Psoas muscle (tissue), 8 donors: ENCODE data around the gene PLCB3. TPM values are rescaled to one million over a fixed set of nuclear protein-coding genes. Genes with fewer than 3 reads are reported as not detected.
A peak's percentile ranks its signal among the peaks of the same experiment; 100 is the strongest.

ENCODE experiments used
- ATAC-seq, 4 donors: fragments of 200-7000 bp; cut with Tn5 transposase; one replicate each; pipeline ENCODE4 v1.9.1; 2020; ENCODE audit warnings: moderate library complexity in 3 of 4, mild to moderate bottlenecking in 2 of 4
- DNase-seq, 2 donors: peaks; one replicate each; pipeline ENCODE4 v3.0.0-alpha.2; 2020
- H3K27ac ChIP-seq: fragments of 200-600 bp; one replicate; pipeline ENCODE4 v1.8.0; 2022
- H3K27me3 ChIP-seq, 3 donors: fragments of 200-600 bp in 1 of 3; one replicate each; pipeline versions ENCODE4 v1.6.1 to v1.8.0; 2013 to 2022; ENCODE audit warnings: low read length in 2 of 3, mild to moderate bottlenecking in 2 of 3, moderate library complexity in 1 of 3; ENCODE audit not compliant: insufficient read depth in 3 of 3
- H3K36me3 ChIP-seq, 2 donors: fragments of 200-600 bp in 1 of 2; one replicate each; pipeline versions ENCODE4 v1.6.1 to v1.8.0; 2013 to 2022; ENCODE audit warnings: low read depth in 1 of 2, mild to moderate bottlenecking in 1 of 2, moderate library complexity in 1 of 2; ENCODE audit not compliant: insufficient read depth in 1 of 2
- H3K4me1 ChIP-seq: fragments of 200-600 bp; one replicate; pipeline ENCODE4 v1.8.0; 2022
- H3K4me3 ChIP-seq: fragments of 200-600 bp; one replicate; pipeline ENCODE4 v1.8.0; 2022; ENCODE audit warnings: mild to moderate bottlenecking
- H3K9me3 ChIP-seq: fragments of 200-600 bp; one replicate; pipeline ENCODE4 v1.8.0; 2022
- CTCF ChIP-seq: fragments of 200-600 bp; IDR thresholded peaks from one replicate; pipeline ENCODE4 v1.8.0; 2022; ENCODE audit warnings: antibody characterized with exemption
- WGBS, 3 donors: extraction: QIAGEN DNeasy Blood & Tissue Kit; methylation state at CpG; one replicate each; pipeline versions ENCODE4 v1.1.6 to v1.1.7; 2013; 5-methylcytosine and 5-hydroxymethylcytosine counted together
- intact Hi-C, 2 donors: fragments of 100-400 bp; cut with DNase I; formaldehyde crosslinking; loops; one replicate each; pipeline versions ENCODE4 v1.11.0 to v1.14.2; 2022
- polyA plus RNA-seq, 3 donors: library from polyadenylated mRNA; stranded (reverse); fragments of 200-250 nt; gene quantifications; one replicate each; pipeline ENCODE4 v1.2.3, GENCODE V29; 2013
- total RNA-seq, 4 donors: library from RNA; stranded (reverse); fragmentation: NEBNext Ultra II Directional in 2 of 4; extraction: Animal tissue kit (Norgen Biotek cat#: 25700) in 2 of 4; gene quantifications; one replicate each; pipeline versions ENCODE4 v1.2.1 to v1.2.4, GENCODE V29; 2021 to 2023
- donor health status: healthy with polysubstance abuse.
- donor health status: DM: no; HTN: no; CAD: no; lungs with moderate emphysema.
- donor health status: Bipolar disorder and iron deficiency.
- donor health status: healthy.
- donor health status: DM: yes; HTN: yes; CAD: no.
- donor health status: DM: no; HTN: no; CAD: no.
- donor health status: DM: no; HTN: no; CAD: no.
- donor health status: DM: yes; HTN: yes; CAD: no.

Gene PLCB3
- total and polyA plus RNA-seq, 7 donors = 3.8 to 10.4 (median 5.9) TPM

- intact Hi-C loops = loop anchor here in 1 of 2 donors (5.0 kb wide), 1 partner anchor 40 kb away; the partner anchor contains the start of gene STIP1
- peak overlapping the region; percentile 91 for H3K27ac ChIP-seq
- peaks cover 52% of the 10 kb centered on the region for H3K4me1 ChIP-seq
- peaks cover 0 to 15% of the 10 kb centered on the region in 2 donors for H3K36me3 ChIP-seq
- H3K27me3 ChIP-seq = no peaks in the 10 kb centered on the region
- no peaks in the 10 kb centered on the region for H3K9me3 ChIP-seq
- ATAC-seq = no peak
- TF ChIP-seq CTCF = no peak
- H3K4me3 ChIP-seq = peak overlapping the region; percentile 74
- DNase-seq = no peak
- 55 to 83% (median 72%) methylated on average over 2 to 3 of the region's 3 CpGs for WGBS, 3 donors
Measured at GRCh38 chr11:64227405-64227956, 23.8 kb upstream of the PLCB3 start.

GRCh38 chr11:64229090-64229743 is 22.1 kb upstream of the PLCB3 start:
- 84 to 86% (median 84%) methylated on average over 12 of the region's 12 CpGs for WGBS, 3 donors
- intact Hi-C loops = loop anchor here in 1 of 2 donors (5.0 kb wide), 1 partner anchor 42 kb away; the partner anchor contains the start of gene STIP1
- Histone ChIP-seq H3K27ac (peak overlapping the region; percentile 95), H3K4me3 (peak overlapping the region; percentile 85), H3K36me3 (peaks cover 0 to 6% of the 10 kb centered on the region in 2 donors), H3K9me3 (no peaks in the 10 kb centered on the region), H3K4me1 (peaks cover 51% of the 10 kb centered on the region), H3K27me3 (no peaks in the 10 kb centered on the region)
- no peak for TF ChIP-seq CTCF
- ATAC-seq (no peak), DNase-seq (no peak)

GRCh38 chr11:64229744-64230170 is 21.6 kb upstream of the PLCB3 start:
- H3K36me3 ChIP-seq = peaks cover 0 to under 1% of the 10 kb centered on the region in 2 donors
- H3K27ac ChIP-seq = peak overlapping the region; percentile 95
- ATAC-seq (no peak), DNase-seq (no peak)
- intact Hi-C loops = loop anchor here in 1 of 2 donors (5.0 kb wide), 1 partner anchor 42 kb away; the partner anchor contains the start of gene STIP1
- peak overlapping the region; percentile 85 for H3K4me3 ChIP-seq
- H3K27me3 ChIP-seq = no peaks in the 10 kb centered on the region
- no peaks in the 10 kb centered on the region for H3K9me3 ChIP-seq
- peaks cover 46% of the 10 kb centered on the region for H3K4me1 ChIP-seq
- WGBS, 3 donors = 25 to 33% (median 26%) methylated on average over 13 of the region's 13 CpGs
- TF ChIP-seq CTCF = no peak

- intact Hi-C loops = no loop called here
- H3K4me3 ChIP-seq = peak within 1 kb of the TSS; percentile 85
- H3K36me3 ChIP-seq = no peaks in the 10 kb centered on the region
- DNase-seq (peak; percentile 89 to 93), ATAC-seq (peak; percentile 50 to 71 (median 65))
- H3K4me1 ChIP-seq = peaks cover 45% of the 10 kb centered on the region
- H3K27me3 ChIP-seq = no peaks in the 10 kb centered on the region
- no peak for TF ChIP-seq CTCF
- 1 to 4% (median 1%) methylated on average over 53 to 62 of the region's 62 CpGs for WGBS, 3 donors
- H3K27ac ChIP-seq = peak within 1 kb of the TSS; percentile 95
- H3K9me3 ChIP-seq = no peaks in the 10 kb centered on the region
Measured at GRCh38 chr11:64230171-64230984, 21.0 kb upstream of the PLCB3 start, which contains the start of gene DNAJC4. TSS of gene DNAJC4 (plus strand) at chr11:64230548. CDS start at chr11:64230855, 307 bp downstream.
